Activated CD4-positive, alpha-beta T cell treated with anti-CD3 and anti-CD28 coated beads, Interleukin-2, amount 10 ng/mL, durations not matched to agents 7 days and 5 days (primary cell): ENCODE data around the gene ANKRD11. TPM values are rescaled to one million over a fixed set of nuclear protein-coding genes. Genes with fewer than 3 reads are reported as not detected.
"Not testable (repeated sequence)": the region's sequence is repeated elsewhere in the genome, so short reads cannot be mapped to it uniquely, and the experiment has no call there.

Experiments used
- CTCF ChIA-PET: fragments of 350-600 bp; sonication (Branson Sonifier 250); formaldehyde crosslinking; loops from one replicate; lab custom pipeline; 2021; ENCODE audit warnings: antibody characterized with exemption; lab: Charles Lee
- POLR2A ChIA-PET: fragments of 350-600 bp; sonication (Branson Sonifier 250); formaldehyde crosslinking; loops from one replicate; lab custom pipeline; 2021; ENCODE audit warnings: antibody characterized with exemption; lab: Charles Lee
- DNase-seq: peaks from one replicate; pipeline ENCODE4 v3.0.0-alpha.2; 2020
- H3K27ac Mint-ChIP-seq: one replicate; pipeline ENCODE4 v1.8.0; 2021; ENCODE audit warnings: mild to moderate bottlenecking, moderate library complexity, mixed read lengths
- H3K27me3 Mint-ChIP-seq: one replicate; pipeline ENCODE4 v1.8.0; 2021; ENCODE audit warnings: mixed read lengths
- H3K36me3 Mint-ChIP-seq: one replicate; pipeline ENCODE4 v1.8.0; 2021; ENCODE audit warnings: low read depth, mixed read lengths
- H3K4me1 Mint-ChIP-seq: one replicate; pipeline ENCODE4 v1.8.0; 2021; ENCODE audit warnings: mixed read lengths
- H3K4me3 Mint-ChIP-seq: one replicate; pipeline ENCODE4 v1.8.0; 2021; ENCODE audit warnings: mild to moderate bottlenecking, moderate library complexity, mixed read lengths
- H3K9me3 Mint-ChIP-seq: one replicate; pipeline ENCODE4 v1.8.0; 2021; ENCODE audit warnings: mixed read lengths
- total RNA-seq, 2 experiments: library from RNA; stranded (reverse); gene quantifications; one replicate each; pipeline ENCODE4 v1.2.3, GENCODE V29; 2021

ANKRD11 gene
- total RNA-seq, 2 experiments from 2014 or later, result 158 to 178 TPM

- no peaks in the 10 kb centered on the region for H3K9me3 Mint-ChIP-seq
- no peak overlapping the region for H3K27ac Mint-ChIP-seq
These were observed 122.8 kb downstream of the ANKRD11 start for GRCh38 chr16:89367538-89367915.

GRCh38 chr16:89366561-89367537 lies 123.5 kb downstream of the ANKRD11 start:
- POLR2A ChIA-PET, result no interaction called here
- Mint-ChIP-seq H3K4me3 (no peak overlapping the region), H3K4me1 (peaks cover 88% of the 10 kb centered on the region), H3K27ac (peak overlapping the region; percentile 52), H3K36me3 (peaks cover 20% of the 10 kb centered on the region), H3K27me3 (no peaks in the 10 kb centered on the region), H3K9me3 (no peaks in the 10 kb centered on the region)
- DNase-seq, result no peak
- CTCF ChIA-PET, result interaction anchor here (0.6 to 2.0 kb wide), 3 partner anchors 10 to 16 kb away, joined by 3 to 7 read pairs (median 3); no protein-coding TSS in a partner anchor

More at GRCh38 chr16:89367538-89367915, 122.8 kb downstream of the ANKRD11 start:
- Mint-ChIP-seq H3K4me1 (peaks cover 81% of the 10 kb centered on the region), H3K36me3 (peaks cover 20% of the 10 kb centered on the region), H3K27me3 (no peaks in the 10 kb centered on the region), H3K4me3 (no peak overlapping the region)
- CTCF ChIA-PET, result interaction anchor here (2.0 kb wide), 1 partner anchor 12 kb away, joined by 7 read pairs; no protein-coding TSS in a partner anchor
- no peak for DNase-seq
- POLR2A ChIA-PET, result no interaction called here

GRCh38 chr16:89365996-89366395 lies 124.4 kb downstream of the ANKRD11 start:
- H3K27ac Mint-ChIP-seq, result no peak overlapping the region
- ChIA-PET POLR2A (no interaction called here), CTCF (interaction anchor here (1.2 to 1.9 kb wide), 2 partner anchors 17 kb away, joined by 3 to 7 read pairs; no protein-coding TSS in a partner anchor)

GRCh38 chr16:89365044-89365467 lies 125.3 kb downstream of the ANKRD11 start:
- CTCF ChIA-PET, result interaction anchor here (1.9 kb wide), 1 partner anchor 18 kb away, joined by 7 read pairs; no protein-coding TSS in a partner anchor
- no peaks in the 10 kb centered on the region for H3K9me3 Mint-ChIP-seq
- peaks cover 96% of the 10 kb centered on the region for H3K4me1 Mint-ChIP-seq
- no peak for DNase-seq
- H3K36me3 Mint-ChIP-seq, result peaks cover 23% of the 10 kb centered on the region
- H3K27ac Mint-ChIP-seq, result no peak overlapping the region
- H3K27me3 Mint-ChIP-seq, result no peaks in the 10 kb centered on the region
- POLR2A ChIA-PET, result no interaction called here
- no peak overlapping the region for H3K4me3 Mint-ChIP-seq

More at GRCh38 chr16:89365996-89366395, 124.4 kb downstream of the ANKRD11 start:
- Mint-ChIP-seq H3K9me3 (no peaks in the 10 kb centered on the region), H3K4me1 (peaks cover 95% of the 10 kb centered on the region), H3K4me3 (no peak overlapping the region), H3K36me3 (peaks cover 18% of the 10 kb centered on the region), H3K27me3 (no peaks in the 10 kb centered on the region)
- no peak for DNase-seq

- POLR2A ChIA-PET, result no interaction called here
- CTCF ChIA-PET, result interaction anchor here (0.8 to 1.9 kb wide), 3 partner anchors 8 to 19 kb away, joined by 3 to 7 read pairs (median 3); no protein-coding TSS in a partner anchor
- no peaks in the 10 kb centered on the region for H3K27me3 Mint-ChIP-seq
- no peak overlapping the region for H3K4me3 Mint-ChIP-seq
- DNase-seq, result no peak
- no peaks in the 10 kb centered on the region for H3K9me3 Mint-ChIP-seq
- peaks cover 96% of the 10 kb centered on the region for H3K4me1 Mint-ChIP-seq
- peaks cover 26% of the 10 kb centered on the region for H3K36me3 Mint-ChIP-seq
- peak overlapping the region; percentile 87 for H3K27ac Mint-ChIP-seq
These were observed 125.8 kb downstream of the ANKRD11 start for GRCh38 chr16:89364606-89365005.

- Mint-ChIP-seq H3K27ac (peak overlapping the region; percentile 87), H3K9me3 (no peaks in the 10 kb centered on the region), H3K4me3 (peak overlapping the region; percentile 38), H3K27me3 (no peaks in the 10 kb centered on the region), H3K36me3 (peaks cover 33% of the 10 kb centered on the region), H3K4me1 (peaks cover 96% of the 10 kb centered on the region)
- DNase-seq, result peak; percentile 52
- ChIA-PET POLR2A (no interaction called here), CTCF (interaction anchor here (0.6 to 1.9 kb wide), 5 partner anchors 9 to 657 kb away, joined by 3 to 7 read pairs (median 3); no protein-coding TSS in a partner anchor)
These were observed 126.6 kb downstream of the ANKRD11 start for GRCh38 chr16:89363621-89364393.

GRCh38 chr16:89362540-89363223 lies 127.7 kb downstream of the ANKRD11 start:
- H3K27me3 Mint-ChIP-seq, POLR2A ChIA-PET, DNase-seq, H3K4me3 Mint-ChIP-seq, H3K9me3 Mint-ChIP-seq: not testable (repeated sequence)
- CTCF ChIA-PET, result interaction anchor here (1.4 to 2.7 kb wide), 2 partner anchors 8 to 11 kb away, joined by 3 to 9 read pairs; no protein-coding TSS in a partner anchor
- Mint-ChIP-seq H3K4me1 (peaks cover 98% of the 10 kb centered on the region), H3K36me3 (peaks cover 34% of the 10 kb centered on the region), H3K27ac (peak overlapping the region; percentile 87)

GRCh38 chr16:89361751-89362539 lies 128.4 kb downstream of the ANKRD11 start:
- H3K4me1 Mint-ChIP-seq, result peaks cover 98% of the 10 kb centered on the region
- ChIA-PET POLR2A (interaction anchor here (0.6 kb wide), 1 partner anchor 1502 kb away, joined by 3 read pairs; no protein-coding TSS in a partner anchor), CTCF (interaction anchor here (0.6 to 2.7 kb wide), 5 partner anchors 9 to 184 kb away, joined by 3 to 9 read pairs (median 3); no protein-coding TSS in a partner anchor)
- H3K9me3 Mint-ChIP-seq, result no peaks in the 10 kb centered on the region
- peaks cover 36% of the 10 kb centered on the region for H3K36me3 Mint-ChIP-seq
- peak overlapping the region; percentile 87 for H3K27ac Mint-ChIP-seq
- no peaks in the 10 kb centered on the region for H3K27me3 Mint-ChIP-seq
- peak overlapping the region; percentile 50 for H3K4me3 Mint-ChIP-seq
- DNase-seq, result no peak

- H3K36me3 Mint-ChIP-seq, result peaks cover 29% of the 10 kb centered on the region
- H3K9me3 Mint-ChIP-seq, result no peaks in the 10 kb centered on the region
- peak; percentile 89 for DNase-seq
- peak overlapping the region; percentile 50 for H3K4me3 Mint-ChIP-seq
- peak overlapping the region; percentile 87 for H3K27ac Mint-ChIP-seq
- H3K27me3 Mint-ChIP-seq, result no peaks in the 10 kb centered on the region
- CTCF ChIA-PET, result interaction anchor here (0.9 to 2.7 kb wide), 3 partner anchors 10 to 185 kb away, joined by 3 to 9 read pairs (median 3); no protein-coding TSS in a partner anchor
- peaks cover 95% of the 10 kb centered on the region for H3K4me1 Mint-ChIP-seq
- POLR2A ChIA-PET, result no interaction called here
These were observed 129.5 kb downstream of the ANKRD11 start for GRCh38 chr16:89360760-89361435.

GRCh38 chr16:89359264-89360147 lies 130.9 kb downstream of the ANKRD11 start:
- Mint-ChIP-seq H3K4me1 (peaks cover 95% of the 10 kb centered on the region), H3K4me3 (peak overlapping the region; percentile 50), H3K27me3 (no peaks in the 10 kb centered on the region), H3K36me3 (peaks cover 34% of the 10 kb centered on the region), H3K9me3 (no peaks in the 10 kb centered on the region), H3K27ac (peak overlapping the region; percentile 87)
- ChIA-PET POLR2A (interaction anchor here (0.6 kb wide), 1 partner anchor 35 kb away, joined by 9 read pairs; no protein-coding TSS in a partner anchor), CTCF (no interaction called here)
- no peak for DNase-seq
